NCI-H2227 (cell line): ENCODE results near the gene RHCE.
"Not testable (repeated sequence)": the region's sequence is repeated elsewhere in the genome, so short reads cannot be mapped to it uniquely, and the experiment has no call there.

Experiments used
- DNase-seq: peaks from one replicate; lab custom pipeline; 2025; ENCODE audit not compliant: unreplicated experiment; lab: John Stamatoyannopoulos, UW

The RHCE gene

GRCh38 chr1:25433389-25434186, 13.0 kb upstream of the RHCE start:
- no peak for DNase-seq

- no peak for DNase-seq
Measured at GRCh38 chr1:25432749-25433388, 12.2 kb upstream of the RHCE start.

GRCh38 chr1:25431955-25432719, 11.5 kb upstream of the RHCE start:
- DNase-seq = no peak

GRCh38 chr1:25430967-25431881, 10.6 kb upstream of the RHCE start:
- DNase-seq = peak; percentile 65

- DNase-seq = peak; percentile 98
Measured at GRCh38 chr1:25430073-25430966, 9.7 kb upstream of the RHCE start, which contains the start of gene MACO1. Gene MACO1, plus strand, starts transcription at chr1:25430897. Its CDS starts 202 bp downstream, at chr1:25431099.

- DNase-seq = no peak
Measured at GRCh38 chr1:25428475-25429166, 8.0 kb upstream of the RHCE start.

- no peak for DNase-seq
Measured at GRCh38 chr1:25427696-25428095, 7.1 kb upstream of the RHCE start.

GRCh38 chr1:25425098-25426085, 4.8 kb upstream of the RHCE start:
- DNase-seq = no peak

GRCh38 chr1:25423206-25423605, 2.6 kb upstream of the RHCE start:
- DNase-seq = not testable (repeated sequence)

- DNase-seq = not testable (repeated sequence)
Measured at GRCh38 chr1:25419339-25419738, 1.3 kb downstream of the RHCE start.

GRCh38 chr1:25417280-25417679, 3.3 kb downstream of the RHCE start:
- DNase-seq = not testable (repeated sequence)

- not testable (repeated sequence) for DNase-seq
Measured at GRCh38 chr1:25414578-25414977, 6.0 kb downstream of the RHCE start.

GRCh38 chr1:25414157-25414556, 6.5 kb downstream of the RHCE start:
- DNase-seq = not testable (repeated sequence)

- not testable (repeated sequence) for DNase-seq
Measured at GRCh38 chr1:25412872-25413623, 7.6 kb downstream of the RHCE start.

GRCh38 chr1:25409641-25410427, 10.8 kb downstream of the RHCE start:
- DNase-seq = not testable (repeated sequence)

- not testable (repeated sequence) for DNase-seq
Measured at GRCh38 chr1:25405731-25406305, 14.8 kb downstream of the RHCE start.
